ENCODE results near the gene CLSTN2. TPM values are rescaled to one million over a fixed set of nuclear protein-coding genes. Genes with fewer than 3 reads are reported as not detected.

The CLSTN2 gene
- total and polyA plus RNA-seq, 2 of the 8 experiments (the other 6 are each of a cell fraction or from before 2014, with no cell fraction given) = 0.39 to 0.52 TPM

GRCh38 chr3:140159646-140160045 lies 224.7 kb downstream of the CLSTN2 start:
- Histone ChIP-seq H4K5ac (ENCODE audit: insufficient read length, low read depth, low read length) (no peak overlapping the region), H2BK15ac (ENCODE audit: low read length) (no peak overlapping the region), H3K79me2 (ENCODE audit: control insufficient read depth in 1 of 2, insufficient read depth in 2 of 2, low read length in 2 of 2) (no peaks in the 10 kb centered on the region), H3K4me1 (replicated peaks in 1 of 4; ENCODE audit: control insufficient read depth in 3 of 4, insufficient read depth in 4 of 4, low read length in 3 of 4) (no peaks in the 10 kb centered on the region), H4K20me1 (replicated peaks in 1 of 2; ENCODE audit: control insufficient read depth in 1 of 2, insufficient read depth in 2 of 2, low read length in 2 of 2) (no peaks in the 10 kb centered on the region), H3K9me3 (ENCODE audit: insufficient read depth in 2 of 2, low read depth in 1 of 2, low read length in 1 of 2) (no peaks in the 10 kb centered on the region), H4K8ac (ENCODE audit: extremely low read depth, insufficient read depth, low read length) (no peak overlapping the region), H2BK20ac (ENCODE audit: low read length) (no peak overlapping the region), H3K9ac (replicated peaks in 1 of 4; ENCODE audit: extremely low read depth in 1 of 4, low read depth in 3 of 4, low read length in 3 of 4) (no peak overlapping the region), H3K79me1 (ENCODE audit: low read depth, low read length) (no peaks in the 10 kb centered on the region), H4K91ac (replicated peaks; ENCODE audit: insufficient read length, low read length) (no peak overlapping the region), H2BK5ac (ENCODE audit: low read depth, low read length) (no peak overlapping the region), H3K4me3 (ENCODE audit: extremely low read depth in 1 of 4, insufficient read depth in 2 of 4, low read depth in 3 of 4, low read length in 4 of 4) (no peak overlapping the region), H2AFZ (ENCODE audit: low read length) (no peak overlapping the region), H3K4me2 (ENCODE audit: insufficient read depth in 1 of 2, low read depth in 2 of 2, low read length in 2 of 2) (no peak overlapping the region), H3K23ac (ENCODE audit: insufficient read length) (no peak overlapping the region), H3K36me3 (ENCODE audit: control insufficient read depth in 2 of 4, insufficient read depth in 4 of 4, low read length in 3 of 4) (no peaks in the 10 kb centered on the region), H3K18ac (ENCODE audit: extremely low read depth, low read length) (no peak overlapping the region), H3K27ac (ENCODE audit: low read depth, low read length) (no peak overlapping the region), H2AK5ac (ENCODE audit: low read depth, low read length) (no peak overlapping the region), H3K14ac (ENCODE audit: insufficient read length) (no peak overlapping the region), H3K4ac (replicated peaks; ENCODE audit: insufficient read length, low read depth, low read length) (no peak overlapping the region), H2BK12ac (ENCODE audit: low read depth, low read length) (no peak overlapping the region), H3K23me2 (ENCODE audit: low read depth, low read length) (no peaks in the 10 kb centered on the region), H3K27me3 (replicated peaks in 1 of 4; ENCODE audit: control insufficient read depth in 3 of 4, extremely low read depth in 1 of 4, insufficient read depth in 3 of 4, low read length in 3 of 4) (no peaks in the 10 kb centered on the region), H3K56ac (replicated peaks; ENCODE audit: insufficient read length, low read depth, low read length) (no peak overlapping the region), H2BK120ac (replicated peaks; ENCODE audit: low read depth, low read length) (no peak overlapping the region)
- FAIRE-seq = no peak
- POLR2A ChIA-PET (ENCODE audit: partially characterized antibody) = no interaction called here
- TF ChIP-seq RNF2 (IDR thresholded peaks at IDR 0.05; ENCODE audit: borderline replicate concordance, low read depth, low read length, missing control alignments, poor library complexity, severe bottlenecking) = no peak
- no peak for TF ChIP-seq FOSL1 (IDR thresholded peaks at IDR 0.05; ENCODE audit: insufficient read depth, low read depth, low read length)
- TF ChIP-seq EP300 (IDR thresholded peaks at IDR 0.05; ENCODE audit: borderline replicate concordance in 1 of 2, low read depth in 2 of 2, low read length in 2 of 2) = no peak
- CTCF ChIA-PET (ENCODE audit: partially characterized antibody) = no interaction called here
- DNase-seq (ENCODE audit: low read depth in 1 of 2, low spot score in 2 of 2) = no peak

All from H1 (cell line).